Mucosa of gallbladder (tissue), 1 donor: ENCODE data around the gene VAMP3. TPM values are rescaled to one million over a fixed set of nuclear protein-coding genes. Genes with fewer than 3 reads are reported as not detected.
A peak's percentile ranks its signal among the peaks of the same experiment; 100 is the strongest.
"Not testable (repeated sequence)": the region's sequence is repeated elsewhere in the genome, so short reads cannot be mapped to it uniquely, and the experiment has no call there.

Experiments
- DNase-seq: peaks from one replicate; pipeline ENCODE4 v3.0.0-alpha.2; 2020; ENCODE audit warnings: low spot score
- total RNA-seq: library from RNA; stranded (reverse); gene quantifications from one replicate; pipeline ENCODE4 v1.2.1, GENCODE V29; 2021
- donor health status: DM: no; HTN: no; CAD: no.

The VAMP3 gene
- total RNA-seq, 1 donor from 2014 or later, result 92.0 TPM

DNA sequence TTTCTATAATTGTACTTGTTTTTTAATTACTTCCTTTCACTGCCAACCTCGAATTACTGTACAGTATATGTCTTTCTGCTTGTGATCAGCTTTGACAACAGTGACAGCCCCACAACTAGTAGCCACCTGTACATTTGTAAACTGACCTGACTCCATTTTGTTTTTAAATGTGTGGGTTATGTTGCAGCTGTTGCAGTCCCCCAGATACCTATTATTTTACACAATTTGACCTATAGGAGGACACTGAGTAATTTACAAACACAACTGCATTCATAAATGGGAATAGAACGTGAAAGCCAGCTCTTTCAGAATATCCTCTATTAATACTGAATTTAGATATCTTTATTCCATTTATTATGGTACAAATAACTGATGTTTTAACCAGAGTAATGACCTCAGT is 2.5 kb upstream of the VAMP3 start:
- DNase-seq, result no peak

DNA sequence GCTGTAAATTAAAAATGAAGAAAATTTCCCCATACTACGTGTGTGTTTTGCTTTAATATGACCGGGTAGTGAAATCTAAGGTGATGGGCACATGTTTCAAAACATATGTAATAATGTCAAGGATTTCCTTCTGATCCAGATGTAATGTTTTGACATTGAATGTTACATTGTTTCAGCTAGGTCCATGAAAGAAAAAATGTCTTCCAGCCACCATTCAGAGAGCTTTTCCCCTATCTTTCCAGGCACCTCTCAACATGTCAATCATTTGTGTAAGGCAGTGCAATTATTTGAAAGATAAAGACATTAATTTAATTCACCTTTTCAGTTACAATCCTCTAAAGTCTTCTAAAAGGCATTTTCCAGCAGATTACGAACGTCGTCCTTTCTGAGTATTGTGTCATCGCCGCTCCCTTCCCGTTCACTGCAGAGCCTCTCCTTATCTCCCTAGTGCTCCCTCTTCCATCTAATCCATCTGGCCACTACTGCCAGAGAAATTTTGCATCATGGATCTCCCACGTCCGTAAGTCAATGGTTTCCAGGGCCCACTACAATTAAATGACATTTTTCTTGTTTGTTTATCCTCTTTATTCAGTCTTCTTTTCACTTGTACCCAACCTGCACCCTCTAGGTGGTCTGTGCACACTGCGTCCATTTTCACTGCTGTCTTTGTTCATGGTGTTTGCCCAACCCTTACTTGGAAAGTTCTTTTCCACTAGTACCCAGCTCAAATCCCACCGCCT is 1.3 kb upstream of the VAMP3 start:
- DNase-seq, result no peak

GRCh38 chr1:7770669-7770996 is 463 bp upstream of the VAMP3 start:
- no peak for DNase-seq

GRCh38 chr1:7771823-7772299 is 765 bp downstream of the VAMP3 start:
- DNase-seq, result no peak

DNA sequence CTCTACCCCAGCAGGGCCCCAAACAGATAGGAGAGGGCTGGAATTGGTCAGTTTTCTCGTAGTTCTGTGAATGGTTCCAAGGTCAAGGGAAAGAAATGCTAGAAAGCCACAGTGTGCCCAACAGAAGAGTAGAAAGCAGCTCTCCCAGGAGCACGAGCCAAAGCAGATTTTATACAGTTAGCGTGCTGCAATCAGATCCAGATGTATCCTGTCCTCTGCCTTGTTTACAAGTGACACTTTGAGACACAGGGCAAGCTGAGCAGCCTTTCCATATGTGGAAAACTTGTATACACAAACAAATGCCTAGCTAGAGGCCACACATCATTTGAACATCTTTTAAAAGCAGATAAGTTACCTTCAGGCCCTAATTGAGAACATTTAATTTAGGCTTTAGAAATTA is 6.5 kb downstream of the VAMP3 start:
- no peak for DNase-seq

DNA sequence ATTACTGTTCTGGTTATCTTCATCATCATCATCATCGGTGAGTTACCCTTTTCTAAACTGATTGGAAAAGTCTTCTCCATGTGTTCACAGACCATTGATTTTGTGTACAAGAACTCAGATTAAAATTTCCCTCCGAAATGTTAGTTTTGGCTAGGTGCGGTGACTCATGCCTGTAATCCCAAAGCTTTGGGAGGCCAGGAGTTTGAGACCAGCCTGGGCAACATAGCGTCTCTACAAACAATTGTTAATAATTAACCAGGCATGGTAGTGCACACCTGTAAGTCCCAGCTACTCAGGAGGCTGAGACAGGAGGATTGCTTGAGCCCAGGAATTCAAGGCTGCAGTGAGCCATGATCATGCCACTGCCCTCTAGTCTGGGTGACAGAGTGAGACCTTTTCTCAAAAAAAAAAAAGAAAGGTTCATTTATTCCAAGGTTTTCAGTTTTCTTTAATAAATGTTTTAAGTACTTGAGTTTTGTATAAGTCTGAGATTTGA is 7.1 kb downstream of the VAMP3 start:
- DNase-seq, result no peak

GRCh38 chr1:7780976-7781375 is 9.9 kb downstream of the VAMP3 start:
- no peak for DNase-seq

- no peak for DNase-seq
These were observed 10.4 kb downstream of the VAMP3 start for GRCh38 chr1:7781501-7781900.

GRCh38 chr1:7781923-7782495 is 10.9 kb downstream of the VAMP3 start:
- no peak for DNase-seq

DNA sequence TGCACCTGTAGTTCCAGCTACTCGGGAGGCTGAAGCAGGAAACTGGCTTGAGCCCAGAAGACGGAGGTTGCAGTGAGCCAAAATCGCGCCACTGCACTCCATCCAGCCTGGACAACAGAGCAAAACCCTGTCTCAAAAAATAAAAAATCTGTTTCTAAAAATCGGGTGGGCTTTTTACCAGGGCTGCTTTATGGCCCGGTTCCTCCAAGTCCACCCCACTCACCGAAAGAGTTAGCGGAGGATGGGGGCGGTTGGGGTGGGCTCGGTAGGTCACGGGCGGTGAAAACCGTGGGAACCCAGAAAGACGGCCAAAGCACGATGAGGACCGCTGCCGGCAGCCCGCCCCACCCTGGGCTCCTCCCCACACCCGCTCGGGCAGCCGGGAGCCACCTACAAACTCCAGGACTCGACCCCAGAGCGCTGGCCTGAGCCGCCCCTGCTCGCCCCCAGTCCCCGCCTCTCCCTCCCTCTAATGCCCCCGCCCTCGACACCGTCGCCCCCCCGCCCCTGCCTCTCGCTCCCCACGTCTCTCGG is 12.1 kb downstream of the VAMP3 start:
- peak; percentile 56 for DNase-seq

GRCh38 chr1:7783826-7784491 is 12.9 kb downstream of the VAMP3 start, which contains the start of gene PER3:
TSS of gene PER3 (plus strand) at chr1:7784291. CDS start at chr1:7784878, 587 bp downstream.
- peak; percentile 98 for DNase-seq

DNA sequence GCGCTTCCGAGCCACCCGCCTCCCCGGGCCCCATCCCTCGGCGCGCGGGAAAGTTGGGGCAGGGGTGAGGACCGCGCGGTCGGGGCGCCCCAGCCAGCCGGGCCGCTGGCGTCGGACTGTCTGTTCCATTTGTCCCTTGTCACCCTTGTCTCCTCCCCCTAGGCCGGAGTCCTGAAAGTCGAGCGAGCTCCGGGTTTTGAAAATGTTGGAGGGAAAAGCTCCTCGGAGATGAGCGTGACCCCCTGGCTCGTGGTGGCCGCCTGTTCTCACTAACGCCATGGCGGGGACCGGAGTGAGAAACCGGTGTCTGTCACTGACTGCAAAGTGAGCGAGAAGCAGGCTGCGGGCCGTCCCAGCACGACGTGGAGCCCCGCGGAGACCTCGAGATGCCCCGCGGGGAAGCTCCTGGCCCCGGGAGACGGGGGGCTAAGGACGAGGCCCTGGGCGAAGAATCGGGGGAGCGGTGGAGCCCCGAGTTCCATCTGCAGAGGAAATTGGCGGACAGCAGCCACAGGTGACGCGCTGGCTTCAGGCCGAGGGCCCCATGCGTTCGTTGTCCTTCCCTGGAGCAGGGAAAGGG is 13.5 kb downstream of the VAMP3 start:
- peak; percentile 14 for DNase-seq

DNA sequence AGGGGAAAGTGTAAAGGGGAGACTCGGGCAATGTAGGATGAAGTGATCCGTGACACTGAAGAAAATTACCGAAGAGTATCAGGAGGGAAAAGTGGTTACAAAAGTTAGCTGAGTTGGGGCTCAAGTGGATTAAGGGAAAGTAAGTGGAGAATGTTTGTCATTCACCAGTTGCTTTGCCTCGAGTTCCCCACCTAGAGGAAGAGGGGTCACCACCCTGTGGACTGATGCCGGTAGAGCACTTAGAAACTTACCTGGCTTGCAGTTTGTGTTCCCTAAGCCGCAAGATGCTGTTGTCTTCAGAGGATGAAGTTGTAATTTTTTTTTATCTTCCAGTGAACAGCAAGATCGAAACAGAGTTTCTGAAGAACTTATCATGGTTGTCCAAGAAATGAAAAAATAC is 14.0 kb downstream of the VAMP3 start:
- no peak for DNase-seq

DNA sequence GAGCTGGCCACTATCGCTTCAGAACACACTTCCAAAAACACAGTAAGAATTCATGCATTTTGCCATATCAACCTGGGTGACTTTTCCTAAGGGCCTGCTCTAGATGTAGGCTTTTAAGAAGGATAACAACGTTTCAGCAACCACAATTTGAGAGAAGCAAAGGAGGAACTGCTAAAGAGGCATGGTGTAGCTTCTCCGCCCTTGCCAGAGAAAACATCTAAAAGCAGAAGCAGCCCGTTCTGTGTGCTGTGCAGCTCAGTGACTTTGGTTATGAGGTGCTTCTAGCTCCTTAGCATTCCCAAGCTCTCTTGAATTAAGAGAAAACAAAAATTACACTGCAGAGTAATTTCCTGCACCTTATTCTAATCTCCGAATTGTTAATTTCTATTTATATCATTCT is 15.7 kb downstream of the VAMP3 start:
- DNase-seq, result no peak

DNA sequence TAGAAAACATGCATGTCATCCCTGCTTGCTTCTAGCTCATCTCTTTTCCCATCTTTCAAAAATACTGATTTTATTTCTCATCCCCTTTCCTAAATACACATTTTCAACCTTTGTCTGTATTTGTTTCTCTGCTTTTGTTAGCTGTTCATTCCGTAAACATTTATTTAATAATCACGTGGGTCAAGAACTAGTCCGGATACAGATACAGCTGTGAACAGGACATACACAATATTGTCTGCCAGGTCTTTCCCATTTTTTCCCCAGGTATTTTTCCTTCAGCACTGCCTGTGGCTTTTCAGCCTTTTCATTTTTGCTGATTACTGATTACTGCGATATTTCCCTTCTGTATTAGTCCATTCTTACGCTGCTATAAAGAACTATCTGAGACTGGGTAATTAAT is 18.7 kb downstream of the VAMP3 start:
- DNase-seq, result no peak

DNA sequence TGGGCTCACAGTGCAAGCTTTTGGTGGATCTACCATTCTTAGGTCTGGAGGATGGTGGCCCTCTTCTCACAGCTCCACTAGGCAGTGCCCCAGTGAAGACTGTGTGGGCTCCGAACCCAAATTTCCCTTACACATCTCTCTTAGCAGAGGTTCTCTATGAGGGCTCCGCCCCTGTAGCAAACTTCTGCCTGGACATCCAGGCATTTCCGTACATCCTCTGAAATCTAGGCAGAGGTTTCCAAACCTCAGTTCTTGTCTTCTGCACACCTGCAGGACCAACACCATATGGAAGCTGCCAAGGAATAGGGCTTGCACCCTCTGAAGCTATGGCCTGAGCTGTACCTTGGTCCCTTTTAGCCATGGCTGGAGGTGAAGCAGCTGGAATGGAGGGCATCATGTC is 19.9 kb downstream of the VAMP3 start:
- DNase-seq, result not testable (repeated sequence)

DNA sequence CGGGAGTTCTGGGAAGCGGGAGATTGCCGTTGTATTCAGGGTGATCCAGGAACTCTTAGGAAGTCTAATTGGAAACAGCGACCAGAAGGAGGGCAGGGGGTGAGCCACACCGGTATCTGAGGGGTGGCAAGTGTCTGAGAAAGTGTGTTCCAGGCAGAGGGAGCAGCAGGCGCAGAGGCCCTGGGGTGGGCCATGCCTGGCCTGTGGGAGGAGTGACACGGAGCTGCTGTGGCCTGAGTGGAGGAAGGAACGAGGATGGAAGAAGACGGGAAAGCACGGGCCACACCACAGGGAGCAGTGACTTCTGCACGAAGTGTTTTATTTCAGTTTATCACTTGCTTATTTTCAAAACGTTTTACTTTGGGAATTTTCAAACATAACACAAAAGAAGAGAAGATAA is 24.3 kb downstream of the VAMP3 start:
- DNase-seq, result no peak

DNA sequence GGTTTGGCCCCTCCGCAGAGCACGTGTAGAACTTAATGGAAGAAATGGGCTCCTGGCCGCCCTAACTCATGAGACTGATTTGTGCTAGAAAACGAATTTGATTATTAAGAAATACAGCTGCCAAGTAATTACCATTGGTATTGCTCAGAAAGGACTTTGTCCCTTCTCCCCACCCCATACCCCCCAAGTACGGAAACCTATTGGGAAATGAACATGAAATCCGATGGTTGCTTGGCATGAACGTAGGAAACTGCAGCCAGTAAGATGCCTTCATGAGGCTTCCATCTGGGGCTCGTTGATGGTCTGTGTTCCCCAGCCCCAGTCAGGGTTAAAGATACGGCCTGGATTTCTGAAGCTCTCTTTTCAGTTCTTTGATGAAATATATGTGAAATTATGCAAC is 34.4 kb downstream of the VAMP3 start:
- DNase-seq, result no peak

GRCh38 chr1:7808253-7808844 is 37.3 kb downstream of the VAMP3 start:
- DNase-seq, result no peak

DNA sequence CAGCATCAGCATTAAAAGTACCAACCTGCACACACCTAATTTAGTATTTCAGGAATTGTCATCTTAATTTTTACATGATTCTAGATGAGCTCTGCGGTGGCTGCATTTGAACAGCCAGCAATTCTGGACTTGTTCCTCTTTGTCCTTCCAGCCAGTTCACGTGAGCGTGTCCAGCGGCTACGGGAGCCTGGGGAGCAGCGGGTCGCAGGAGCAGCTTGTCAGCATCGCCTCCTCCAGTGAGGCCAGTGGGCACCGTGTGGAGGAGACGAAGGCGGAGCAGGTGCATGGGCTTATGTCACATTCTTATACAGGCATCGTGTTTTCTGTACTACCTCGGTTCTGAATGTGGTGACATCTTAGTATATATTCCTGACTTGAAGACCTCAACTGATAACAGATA is 38.6 kb downstream of the VAMP3 start:
- no peak for DNase-seq

- DNase-seq, result no peak
These were observed 39.3 kb downstream of the VAMP3 start for GRCh38 chr1:7810395-7810794.

DNA sequence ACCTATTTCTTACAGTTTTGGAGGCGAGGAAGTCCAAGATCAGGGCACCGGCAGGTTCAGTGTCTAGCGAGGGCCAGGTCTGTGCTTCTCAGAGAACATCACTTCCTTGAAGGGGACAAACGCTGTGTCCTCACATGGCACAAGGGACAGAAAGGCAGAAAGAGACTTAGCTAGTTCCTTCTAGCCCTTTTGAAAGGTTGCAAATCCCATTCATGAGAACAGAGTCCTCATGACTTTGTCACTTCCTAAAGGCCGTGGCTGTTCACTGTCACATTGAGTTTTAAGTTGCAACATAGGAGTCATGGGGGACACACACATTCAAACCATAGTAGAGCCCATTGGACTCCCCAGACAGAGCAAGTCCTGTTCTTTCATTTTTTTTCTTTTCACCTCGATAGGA is 40.4 kb downstream of the VAMP3 start:
- no peak for DNase-seq
